Panc1 (cell line): ENCODE measurements around the gene CDYL. TPM values are rescaled to one million over a fixed set of nuclear protein-coding genes. Genes with fewer than 3 reads are reported as not detected.

ENCODE experiments used
- ATAC-seq: fragments of 200-7000 bp; cut with Tn5 transposase; 2 replicates; pipeline ENCODE4 v1.9.1; 2020; ENCODE audit warnings: mild to moderate bottlenecking, moderate library complexity
- BruUV-seq: library from RNA; stranded (reverse); fragments of 400-500 nt; replicated peaks from 2 replicates; lab custom pipeline; 2021; lab: Mats Ljungman, UMichigan
- CTCF ChIA-PET: fragments of 300-600 bp; sonication (Branson Sonifier 250); formaldehyde crosslinking; loops from one replicate; lab custom pipeline; 2022; ENCODE audit warnings: antibody characterized with exemption; lab: Charles Lee
- POLR2A ChIA-PET: fragments of 300-600 bp; sonication (Branson Sonifier 250); formaldehyde crosslinking; loops from one replicate; lab custom pipeline; 2022; ENCODE audit warnings: antibody characterized with exemption; lab: Charles Lee
- DNase-seq: peaks from one replicate; pipeline ENCODE4 v3.0.0-alpha.2; 2010; ENCODE audit warnings: low read depth, low spot score
- H3K27ac ChIP-seq: 2 replicates; pipeline ENCODE4 v1.5.1; 2011; ENCODE audit warnings: mild to moderate bottlenecking, low read length, inconsistent platforms
- H3K27me3 ChIP-seq: fragments of 200-500 bp; sonication (Bioruptor generic); 2 replicates; pipeline ENCODE4 v1.6.0; 2014; ENCODE audit warnings: low read length, inconsistent platforms; ENCODE audit not compliant: control insufficient read depth, insufficient read depth
- H3K36me3 ChIP-seq: fragments of 200-500 bp; sonication (Bioruptor generic); 2 replicates; pipeline ENCODE4 v1.5.1; 2014; ENCODE audit warnings: inconsistent platforms, mild to moderate bottlenecking, low read length, moderate library complexity; ENCODE audit not compliant: control insufficient read depth, insufficient read depth
- H3K4me1 ChIP-seq: 2 replicates; pipeline ENCODE4 v1.5.1; 2011; ENCODE audit warnings: inconsistent platforms, mild to moderate bottlenecking, low read length, moderate library complexity; ENCODE audit not compliant: control insufficient read depth, insufficient read depth
- H3K4me3 ChIP-seq, 2 experiments: 2 replicates each; pipeline ENCODE4 v1.5.1; 2011 to 2012; ENCODE audit warnings: low read depth in 2 of 2, low read length in 2 of 2, mild to moderate bottlenecking in 2 of 2, inconsistent platforms in 1 of 2, moderate library complexity in 1 of 2
- H3K9me3 ChIP-seq: fragments of 200-500 bp; sonication (Bioruptor generic); 2 replicates; pipeline ENCODE4 v1.5.1; 2014; ENCODE audit warnings: low read depth, mild to moderate bottlenecking, inconsistent platforms, low read length, moderate library complexity; ENCODE audit not compliant: control insufficient read depth, insufficient read depth
- CTCF ChIP-seq: fragments of 450-650 bp; IDR thresholded peaks from 2 replicates; pipeline ENCODE4 v1.5.1; 2017; ENCODE audit warnings: mild to moderate bottlenecking
- POLR2AphosphoS5 ChIP-seq: IDR thresholded peaks from 2 replicates; pipeline ENCODE4 v1.6.1; 2012; ENCODE audit warnings: mild to moderate bottlenecking, low read depth, low read length, moderate library complexity
- SIN3A ChIP-seq: IDR thresholded peaks from 2 replicates; pipeline ENCODE4 v1.6.1; 2012; ENCODE audit warnings: low read depth, mild to moderate bottlenecking, low read length, moderate library complexity, borderline replicate concordance; ENCODE audit not compliant: insufficient read depth
- TCF7L2 ChIP-seq: IDR thresholded peaks from 2 replicates; pipeline ENCODE4 v1.6.1; 2011; ENCODE audit warnings: mild to moderate bottlenecking, low read depth, low read length, inconsistent platforms
- in situ Hi-C: cut with HindIII; loops from 2 replicates; pipeline ENCODE4 v1.10.0; 2016; ENCODE audit warnings: low sequenced_read_pairs, low pct_unique_long_range_greater_than_20kb
- intact Hi-C: fragments of 100-400 bp; cut with micrococcal nuclease; formaldehyde crosslinking; loops from one replicate; pipeline ENCODE4 v1.10.0; 2022; ENCODE audit not compliant: unreplicated experiment
- total RNA-seq: library from RNA; stranded (reverse); gene quantifications from one replicate; pipeline ENCODE4 v1.2.1, GENCODE V29; 2021; ENCODE audit not compliant: unreplicated experiment

CDYL gene
- total RNA-seq, 1 experiment from 2014 or later: 61.4 TPM

GRCh38 chr6:4788953-4789584, 12.9 kb downstream of the CDYL start:
- H3K9me3 ChIP-seq: no peaks in the 10 kb centered on the region
- no peak for DNase-seq

GRCh38 chr6:4790158-4790899, 14.1 kb downstream of the CDYL start:
- no TSS peak for BruUV-seq

More at GRCh38 chr6:4788953-4789584, 12.9 kb downstream of the CDYL start:
- Histone ChIP-seq H3K36me3 (no peaks in the 10 kb centered on the region), H3K4me3 (no peak overlapping the region), H3K27ac (no peak overlapping the region), H3K4me1 (peaks cover 8% of the 10 kb centered on the region), H3K27me3 (no peaks in the 10 kb centered on the region)
- TF ChIP-seq TCF7L2: no peak
- no peak for TF ChIP-seq SIN3A
- no peak for TF ChIP-seq POLR2AphosphoS5
- no peak for TF ChIP-seq CTCF
- no TSS peak for BruUV-seq
- POLR2A ChIA-PET: no interaction called here
- in situ Hi-C loops: no loop called here
- intact Hi-C loops: no loop called here
- CTCF ChIA-PET: no interaction called here
- ATAC-seq: peak; percentile 55; the same call in 1 of the 2 replicates

More at GRCh38 chr6:4790158-4790899, 14.1 kb downstream of the CDYL start:
- ChIA-PET POLR2A (interaction anchor here (0.6 kb wide), 1 partner anchor 64 kb away, joined by 4 read pairs; no protein-coding TSS in a partner anchor), CTCF (interaction anchor here (0.6 to 0.7 kb wide), 2 partner anchors 12 to 21 kb away, joined by 3 read pairs; no protein-coding TSS in a partner anchor)
- Histone ChIP-seq H3K27me3 (no peaks in the 10 kb centered on the region), H3K36me3 (no peaks in the 10 kb centered on the region), H3K9me3 (no peaks in the 10 kb centered on the region), H3K4me1 (peaks cover 12% of the 10 kb centered on the region), H3K4me3 (no peak overlapping the region), H3K27ac (no peak overlapping the region)
- no peak for DNase-seq
- in situ Hi-C loops: no loop called here
- no peak for ATAC-seq
- intact Hi-C loops: no loop called here
- TF ChIP-seq POLR2AphosphoS5 (no peak), CTCF (peak; percentile 24; the same call in 1 of the 2 replicates)
